T-cell (primary cell): ENCODE measurements around the gene TRIM39. TPM values are rescaled to one million over a fixed set of nuclear protein-coding genes. Genes with fewer than 3 reads are reported as not detected.

Experiments used
- ATAC-seq, 4 experiments: fragments of 200-7000 bp in 3 of 4; fragments of 150-1000 bp in 1 of 4; cut with Tn5 transposase; replicated peaks in 1 of 4; 1 replicate in 3 of 4; 2 replicates in 1 of 4; pipeline ENCODE4 v1.10.0; 2021; ENCODE audit warnings: moderate library complexity in 3 of 4, mild to moderate bottlenecking in 2 of 4, moderate number of reproducible peaks in 1 of 4
- CTCF ChIA-PET, 2 donors: fragments of 300-600 bp; sonication (Branson Sonifier 250); formaldehyde crosslinking; loops; one replicate each; lab custom pipeline; 2022; ENCODE audit warnings: antibody characterized with exemption in 2 of 2; lab: Charles Lee
- POLR2A ChIA-PET, 2 donors: fragments of 300-600 bp; sonication (Branson Sonifier 250); formaldehyde crosslinking; loops; one replicate each; lab custom pipeline; 2022; ENCODE audit warnings: antibody characterized with exemption in 2 of 2; lab: Charles Lee
- DNase-seq, 35 experiments: peaks; one replicate each; pipeline versions ENCODE4 v3.0.0 to v3.0.0-alpha.2; 2013 to 2023
- H3K27ac ChIP-seq: one replicate; pipeline ENCODE4 v1.5.1; 2013; ENCODE audit warnings: low read length
- H3K27me3 ChIP-seq, 2 experiments: replicated peaks in 1 of 2; 1 replicate in 1 of 2; 2 replicates in 1 of 2; pipeline versions ENCODE4 v1.6.1 to v1.7.0; 2013; ENCODE audit warnings: low read length in 1 of 2, mixed read lengths in 1 of 2; ENCODE audit not compliant: control insufficient read depth in 2 of 2, insufficient read depth in 2 of 2; ENCODE audit errors: extremely low read depth in 1 of 2
- H3K36me3 ChIP-seq, 2 donors: 1 replicate in 1 of 2; 2 replicates in 1 of 2; pipeline versions ENCODE4 v1.6.1 to v1.7.0; 2013; ENCODE audit warnings: low read length in 1 of 2; ENCODE audit not compliant: control insufficient read depth in 2 of 2, insufficient read depth in 1 of 2; ENCODE audit errors: extremely low read depth in 1 of 2
- H3K4me1 ChIP-seq, 2 experiments: 1 replicate in 1 of 2; 2 replicates in 1 of 2; pipeline versions ENCODE4 v1.6.1 to v1.7.0; 2013; ENCODE audit warnings: low read length in 2 of 2, mixed read lengths in 1 of 2; ENCODE audit not compliant: insufficient read depth in 2 of 2, control insufficient read depth in 1 of 2; ENCODE audit errors: extremely low read depth in 1 of 2
- H3K4me3 ChIP-seq, 2 donors: 1 replicate in 1 of 2; 2 replicates in 1 of 2; pipeline versions ENCODE4 v1.5.1 to v1.7.0; 2013; ENCODE audit warnings: mild to moderate bottlenecking in 2 of 2, low read length in 1 of 2, moderate library complexity in 1 of 2; ENCODE audit not compliant: control insufficient read depth in 1 of 2; ENCODE audit errors: extremely low read depth in 1 of 2
- H3K9me3 ChIP-seq: 2 replicates; pipeline ENCODE4 v1.7.0; 2013
- H3K27ac Mint-ChIP-seq, 2 donors: one replicate each; pipeline ENCODE4 v1.8.0; 2020 to 2021; ENCODE audit warnings: mild to moderate bottlenecking in 2 of 2, mixed read lengths in 2 of 2
- H3K27me3 Mint-ChIP-seq, 2 donors: one replicate each; pipeline ENCODE4 v1.8.0; 2021 to 2022; ENCODE audit warnings: mixed read lengths in 2 of 2
- H3K36me3 Mint-ChIP-seq: one replicate; pipeline ENCODE4 v1.8.0; 2021; ENCODE audit warnings: mixed read lengths
- H3K4me1 Mint-ChIP-seq, 3 donors: one replicate each; pipeline ENCODE4 v1.8.0; 2020 to 2022; ENCODE audit warnings: mixed read lengths in 3 of 3, mild to moderate bottlenecking in 1 of 3
- H3K4me3 Mint-ChIP-seq, 3 donors: one replicate each; pipeline ENCODE4 v1.8.0; 2020 to 2022; ENCODE audit warnings: mild to moderate bottlenecking in 3 of 3, mixed read lengths in 3 of 3, moderate library complexity in 3 of 3
- H3K9me3 Mint-ChIP-seq, 3 donors: one replicate each; pipeline ENCODE4 v1.8.0; 2020 to 2022; ENCODE audit warnings: mixed read lengths in 3 of 3
- WGBS: methylation state at CpG from one replicate; pipeline ENCODE4 v1.1.5; 2013; ENCODE audit warnings: missing lambda C conversion rate; ENCODE audit not compliant: insufficient coverage; 5-methylcytosine and 5-hydroxymethylcytosine counted together
- total RNA-seq, 35 experiments: library from RNA in 6 of 35; stranded (reverse) in 6 of 35; fragments of 120-200 nt in 1 of 35; gene quantifications; one replicate each; pipeline versions ENCODE4 v1.2.1 to v1.2.4 and lab custom pipeline; 2013 to 2026

The TRIM39 gene
- total RNA-seq, 5 donors from 2014 or later (not counting 1 experiment from before 2014, with no cell fraction given) = 25.1 to 50.6 (median 29.5) TPM

DNA sequence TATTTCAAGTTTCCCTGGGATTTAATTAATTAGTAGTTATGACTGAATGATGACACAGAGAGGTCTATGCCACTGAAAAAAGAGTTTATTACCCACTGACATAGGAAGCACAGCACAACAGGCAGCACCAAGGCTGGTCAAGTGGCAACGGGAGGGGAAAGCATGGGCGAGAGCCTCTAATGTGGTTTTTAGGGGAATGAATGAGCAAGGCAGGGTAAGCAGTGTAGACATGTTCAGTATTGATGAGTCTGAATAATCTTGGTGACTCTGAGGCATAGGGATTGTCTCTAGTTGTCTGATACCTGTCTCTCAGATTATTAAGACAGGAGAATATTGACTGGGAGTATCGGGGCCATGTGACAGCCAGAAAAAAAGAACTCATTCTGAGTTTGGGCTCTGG is 64.5 kb downstream of the TRIM39 start:
- ATAC-seq = no peak
- Mint-ChIP-seq H3K27ac (no peak overlapping the region), H3K36me3 (no peaks in the 10 kb centered on the region), H3K9me3 (no peaks in the 10 kb centered on the region), H3K4me1 (peaks cover 0 to 2% (median 0%) of the 10 kb centered on the region in 3 donors), H3K27me3 (peaks cover 67 to 74% of the 10 kb centered on the region in 2 donors), H3K4me3 (no peak overlapping the region)
- no peak for DNase-seq
- ChIA-PET POLR2A (no interaction called here), CTCF (no interaction called here)
- 22% methylated on average over 2 of the region's 3 CpGs for WGBS
- Histone ChIP-seq H3K4me3 (no peak overlapping the region), H3K27me3 (peaks cover 14 to 29% of the 10 kb centered on the region in 2 experiments), H3K36me3 (no peaks in the 10 kb centered on the region), H3K9me3 (no peaks in the 10 kb centered on the region), H3K4me1 (no peaks in the 10 kb centered on the region), H3K27ac (no peak overlapping the region)

Other genes with a start within 250 kb of the TRIM39 start
- under 1 TPM in 1 of 5 donors, not detected in 4; 0.44 TPM for gene TRIM31, start 213.8 kb upstream of the TRIM39 start, total RNA-seq
- not detected for gene TRIM40, start 190.8 kb upstream of the TRIM39 start, total RNA-seq
- gene TRIM10, start 165.7 kb upstream of the TRIM39 start, total RNA-seq = not detected
- gene TRIM15, start 163.4 kb upstream of the TRIM39 start, total RNA-seq = not detected
- 10 to 100 TPM; 46.4 to 57.4 (median 54.1) TPM for gene TRIM26, start 113.5 kb upstream of the TRIM39 start, total RNA-seq
- 10 to 100 TPM; 38.4 to 64.6 (median 56.7) TPM for gene RPP21, start 18.2 kb downstream of the TRIM39 start, total RNA-seq
- gene HLA-E, start 162.6 kb downstream of the TRIM39 start, total RNA-seq = 1,000 to 10,000 TPM; 1,114 to 1,417 (median 1,253) TPM
- 100 to 1,000 TPM in 2 of 5 donors, 10 to 100 TPM in 3; 65.5 to 167 (median 72.9) TPM for gene GNL1, start 229.6 kb downstream of the TRIM39 start, total RNA-seq
- gene PRR3, start 230.4 kb downstream of the TRIM39 start, total RNA-seq = 10 to 100 TPM; 12.8 to 22.1 (median 19.7) TPM
- gene ABCF1, start 244.5 kb downstream of the TRIM39 start, total RNA-seq = 10 to 100 TPM; 61.1 to 89.9 (median 73.8) TPM